ENCODE data around the gene SCYGR6.
"Not testable (repeated sequence)": the region's sequence is repeated elsewhere in the genome, so short reads cannot be mapped to it uniquely, and the experiment has no call there.

The SCYGR6 gene

GRCh38 chr2:227728035-227728434 lies 3.5 kb upstream of the SCYGR6 start, which contains the start of gene SCYGR7:
Gene SCYGR7, plus strand, starts transcription at chr2:227728335. Its CDS starts 0 bp downstream, at chr2:227728335.
- peaks cover 7% of the 10 kb centered on the region for H3K27me3 Mint-ChIP-seq
- no peak for ATAC-seq
- H3K4me3 Mint-ChIP-seq, result no peak within 1 kb of the TSS
- DNase-seq, result no peak
- H3K4me1 Mint-ChIP-seq, result no peaks in the 10 kb centered on the region
- no peaks in the 10 kb centered on the region for H3K9me3 Mint-ChIP-seq
- no peak within 1 kb of the TSS for H3K27ac Mint-ChIP-seq
- H3K36me3 Mint-ChIP-seq (ENCODE audit: low read depth), result no peaks in the 10 kb centered on the region

GRCh38 chr2:227722821-227723220 lies 1.7 kb downstream of the SCYGR6 start:
- DNase-seq; H3K36me3 Mint-ChIP-seq (ENCODE audit: low read depth); H3K4me3 Mint-ChIP-seq; H3K9me3 Mint-ChIP-seq; H3K27ac Mint-ChIP-seq; H3K4me1 Mint-ChIP-seq; ATAC-seq: not testable (repeated sequence)
- peaks cover 11% of the 10 kb centered on the region for H3K27me3 Mint-ChIP-seq

- H3K4me3 Mint-ChIP-seq, result no peak overlapping the region
- peaks cover 18% of the 10 kb centered on the region for H3K27me3 Mint-ChIP-seq
- ATAC-seq (no peak), DNase-seq (no peak)
- no peaks in the 10 kb centered on the region for H3K9me3 Mint-ChIP-seq
- no peaks in the 10 kb centered on the region for H3K36me3 Mint-ChIP-seq (ENCODE audit: low read depth)
- no peak overlapping the region for H3K27ac Mint-ChIP-seq
- H3K4me1 Mint-ChIP-seq, result no peaks in the 10 kb centered on the region
These were observed 3.9 kb downstream of the SCYGR6 start for GRCh38 chr2:227720680-227721079.

GRCh38 chr2:227719641-227720040 lies 4.9 kb downstream of the SCYGR6 start:
- H3K27me3 Mint-ChIP-seq, result peaks cover 18% of the 10 kb centered on the region
- ATAC-seq, result no peak

GRCh38 chr2:227717687-227718567 lies 6.6 kb downstream of the SCYGR6 start, which contains the start of gene SLC19A3:
Gene SLC19A3, minus strand, starts transcription at chr2:227718028. Its CDS starts 15,710 bp downstream, at chr2:227702318.
- Mint-ChIP-seq H3K9me3 (no peaks in the 10 kb centered on the region), H3K4me3 (no peak within 1 kb of the TSS), H3K27ac (no peak within 1 kb of the TSS), H3K36me3 (ENCODE audit: low read depth) (no peaks in the 10 kb centered on the region), H3K27me3 (peaks cover 18% of the 10 kb centered on the region), H3K4me1 (no peaks in the 10 kb centered on the region)
- DNase-seq (peak; percentile 15), ATAC-seq (no peak)

More at GRCh38 chr2:227719641-227720040, 4.9 kb downstream of the SCYGR6 start:
- H3K36me3 Mint-ChIP-seq (ENCODE audit: low read depth), result no peaks in the 10 kb centered on the region
- no peaks in the 10 kb centered on the region for H3K4me1 Mint-ChIP-seq
- H3K4me3 Mint-ChIP-seq, result no peak overlapping the region
- no peak overlapping the region for H3K27ac Mint-ChIP-seq
- no peaks in the 10 kb centered on the region for H3K9me3 Mint-ChIP-seq
- DNase-seq, result no peak

- no peak for ATAC-seq
- Mint-ChIP-seq H3K27ac (no peak overlapping the region), H3K4me1 (no peaks in the 10 kb centered on the region), H3K4me3 (no peak overlapping the region), H3K27me3 (peaks cover 15% of the 10 kb centered on the region), H3K36me3 (ENCODE audit: low read depth) (no peaks in the 10 kb centered on the region), H3K9me3 (no peaks in the 10 kb centered on the region)
- no peak for DNase-seq
These were observed 8.1 kb downstream of the SCYGR6 start for GRCh38 chr2:227716501-227716900.

GRCh38 chr2:227713291-227713690 lies 11.3 kb downstream of the SCYGR6 start:
- no peak overlapping the region for H3K4me3 Mint-ChIP-seq
- no peaks in the 10 kb centered on the region for H3K4me1 Mint-ChIP-seq
- H3K36me3 Mint-ChIP-seq (ENCODE audit: low read depth), result no peaks in the 10 kb centered on the region
- DNase-seq, result no peak
- H3K27me3 Mint-ChIP-seq, result peaks cover 17% of the 10 kb centered on the region
- no peak overlapping the region for H3K27ac Mint-ChIP-seq
- no peaks in the 10 kb centered on the region for H3K9me3 Mint-ChIP-seq
- ATAC-seq, result no peak

- peaks cover 8% of the 10 kb centered on the region for H3K27me3 Mint-ChIP-seq
- H3K4me3 Mint-ChIP-seq, result no peak overlapping the region
- no peak for ATAC-seq
- no peaks in the 10 kb centered on the region for H3K36me3 Mint-ChIP-seq (ENCODE audit: low read depth)
- no peaks in the 10 kb centered on the region for H3K9me3 Mint-ChIP-seq
- H3K4me1 Mint-ChIP-seq, result no peaks in the 10 kb centered on the region
- no peak for DNase-seq
- no peak overlapping the region for H3K27ac Mint-ChIP-seq
These were observed 13.6 kb downstream of the SCYGR6 start for GRCh38 chr2:227710986-227711385.

- Mint-ChIP-seq H3K9me3 (no peaks in the 10 kb centered on the region), H3K4me3 (no peak overlapping the region), H3K27ac (no peak overlapping the region), H3K27me3 (peaks cover 14% of the 10 kb centered on the region), H3K36me3 (ENCODE audit: low read depth) (no peaks in the 10 kb centered on the region), H3K4me1 (no peaks in the 10 kb centered on the region)
- ATAC-seq (no peak), DNase-seq (no peak)
These were observed 17.2 kb downstream of the SCYGR6 start for GRCh38 chr2:227707390-227707789.

- no peak overlapping the region for H3K27ac Mint-ChIP-seq
These were observed 17.7 kb downstream of the SCYGR6 start for GRCh38 chr2:227706859-227707258.

GRCh38 chr2:227703961-227704360 lies 20.6 kb downstream of the SCYGR6 start:
- H3K27ac Mint-ChIP-seq, result no peak overlapping the region
- no peaks in the 10 kb centered on the region for H3K36me3 Mint-ChIP-seq (ENCODE audit: low read depth)
- no peaks in the 10 kb centered on the region for H3K4me1 Mint-ChIP-seq
- ATAC-seq (no peak), DNase-seq (no peak)
- no peak overlapping the region for H3K4me3 Mint-ChIP-seq
- H3K27me3 Mint-ChIP-seq, result peaks cover 9% of the 10 kb centered on the region
- H3K9me3 Mint-ChIP-seq, result no peaks in the 10 kb centered on the region

More at GRCh38 chr2:227706859-227707258, 17.7 kb downstream of the SCYGR6 start:
- peaks cover 12% of the 10 kb centered on the region for H3K27me3 Mint-ChIP-seq
- H3K9me3 Mint-ChIP-seq, result no peaks in the 10 kb centered on the region
- no peaks in the 10 kb centered on the region for H3K36me3 Mint-ChIP-seq (ENCODE audit: low read depth)
- H3K4me1 Mint-ChIP-seq, result no peaks in the 10 kb centered on the region
- ATAC-seq, result no peak
- DNase-seq, result no peak
- H3K4me3 Mint-ChIP-seq, result no peak overlapping the region

GRCh38 chr2:227703280-227703732 lies 21.3 kb downstream of the SCYGR6 start:
- DNase-seq, result no peak
- no peak for ATAC-seq
- Mint-ChIP-seq H3K4me3 (no peak overlapping the region), H3K36me3 (ENCODE audit: low read depth) (no peaks in the 10 kb centered on the region), H3K4me1 (no peaks in the 10 kb centered on the region), H3K27me3 (peaks cover 9% of the 10 kb centered on the region), H3K9me3 (no peaks in the 10 kb centered on the region), H3K27ac (no peak overlapping the region)

GRCh38 chr2:227701556-227701955 lies 23.0 kb downstream of the SCYGR6 start:
- H3K27me3 Mint-ChIP-seq, result peaks cover 9% of the 10 kb centered on the region
- DNase-seq (no peak), ATAC-seq (no peak)
- H3K36me3 Mint-ChIP-seq (ENCODE audit: low read depth), result no peaks in the 10 kb centered on the region
- H3K9me3 Mint-ChIP-seq, result no peaks in the 10 kb centered on the region
- H3K27ac Mint-ChIP-seq, result no peak overlapping the region
- H3K4me1 Mint-ChIP-seq, result no peaks in the 10 kb centered on the region
- H3K4me3 Mint-ChIP-seq, result no peak overlapping the region

GRCh38 chr2:227696990-227697679 lies 27.4 kb downstream of the SCYGR6 start:
- no peak overlapping the region for H3K27ac Mint-ChIP-seq
- H3K4me1 Mint-ChIP-seq, result no peaks in the 10 kb centered on the region
- DNase-seq (no peak), ATAC-seq (no peak)
- no peaks in the 10 kb centered on the region for H3K36me3 Mint-ChIP-seq (ENCODE audit: low read depth)
- no peaks in the 10 kb centered on the region for H3K9me3 Mint-ChIP-seq
- H3K27me3 Mint-ChIP-seq, result peaks cover 5% of the 10 kb centered on the region
- no peak overlapping the region for H3K4me3 Mint-ChIP-seq

GRCh38 chr2:227687189-227687588 lies 37.4 kb downstream of the SCYGR6 start:
- H3K27me3 Mint-ChIP-seq, result peaks cover 24% of the 10 kb centered on the region

More at GRCh38 chr2:227687189-227687588, 37.4 kb downstream of the SCYGR6 start:
- no peaks in the 10 kb centered on the region for H3K36me3 Mint-ChIP-seq (ENCODE audit: low read depth)
- H3K27ac Mint-ChIP-seq, result no peak overlapping the region
- no peaks in the 10 kb centered on the region for H3K4me1 Mint-ChIP-seq
- ATAC-seq (no peak), DNase-seq (no peak)
- no peaks in the 10 kb centered on the region for H3K9me3 Mint-ChIP-seq
- no peak overlapping the region for H3K4me3 Mint-ChIP-seq

Measured in activated naive CD8-positive, alpha-beta T cell treated with anti-CD3 and anti-CD28 coated beads, Interleukin-2, amount 50 U/mL, for 24 hours (primary cell).